LNCaP clone FGC (cell line): ENCODE data around the gene DIRAS1.

Experiments used
- DNase-seq: peaks from one replicate; pipeline ENCODE4 v3.0.0-alpha.2; 2011; ENCODE audit warnings: low read depth
- H3K4me3 ChIP-seq: 2 replicates; pipeline ENCODE4 v1.5.1; 2011; ENCODE audit warnings: mild to moderate bottlenecking, low read depth, low read length, control low read depth
- TF ChIP-seq, protein P1 (sequence below): IDR thresholded peaks from 2 replicates; pipeline ENCODE4 v1.5.1; 2012; ENCODE audit warnings: mild to moderate bottlenecking; ENCODE audit not compliant: control insufficient read depth, insufficient read depth; ENCODE audit errors: extremely low read depth

DIRAS1 gene

DNA sequence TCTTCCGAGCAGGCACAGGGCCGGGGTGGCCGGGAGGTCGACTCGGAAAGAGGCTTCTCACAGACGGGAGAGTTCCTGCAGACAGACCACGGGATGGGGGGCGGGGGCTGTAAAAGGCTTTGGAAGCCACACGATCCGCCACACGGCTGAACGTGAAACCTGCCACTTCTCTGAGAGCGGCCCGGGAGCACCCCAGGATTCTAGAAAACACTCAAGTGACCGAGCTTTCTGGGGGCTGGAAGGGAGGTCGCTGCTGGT lies 34.2 kb upstream of the DIRAS1 start:
- no peak overlapping the region for H3K4me3 ChIP-seq
- no peak for DNase-seq
- TF ChIP-seq, protein P1, sequence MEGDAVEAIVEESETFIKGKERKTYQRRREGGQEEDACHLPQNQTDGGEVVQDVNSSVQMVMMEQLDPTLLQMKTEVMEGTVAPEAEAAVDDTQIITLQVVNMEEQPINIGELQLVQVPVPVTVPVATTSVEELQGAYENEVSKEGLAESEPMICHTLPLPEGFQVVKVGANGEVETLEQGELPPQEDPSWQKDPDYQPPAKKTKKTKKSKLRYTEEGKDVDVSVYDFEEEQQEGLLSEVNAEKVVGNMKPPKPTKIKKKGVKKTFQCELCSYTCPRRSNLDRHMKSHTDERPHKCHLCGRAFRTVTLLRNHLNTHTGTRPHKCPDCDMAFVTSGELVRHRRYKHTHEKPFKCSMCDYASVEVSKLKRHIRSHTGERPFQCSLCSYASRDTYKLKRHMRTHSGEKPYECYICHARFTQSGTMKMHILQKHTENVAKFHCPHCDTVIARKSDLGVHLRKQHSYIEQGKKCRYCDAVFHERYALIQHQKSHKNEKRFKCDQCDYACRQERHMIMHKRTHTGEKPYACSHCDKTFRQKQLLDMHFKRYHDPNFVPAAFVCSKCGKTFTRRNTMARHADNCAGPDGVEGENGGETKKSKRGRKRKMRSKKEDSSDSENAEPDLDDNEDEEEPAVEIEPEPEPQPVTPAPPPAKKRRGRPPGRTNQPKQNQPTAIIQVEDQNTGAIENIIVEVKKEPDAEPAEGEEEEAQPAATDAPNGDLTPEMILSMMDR: no peak

DNA sequence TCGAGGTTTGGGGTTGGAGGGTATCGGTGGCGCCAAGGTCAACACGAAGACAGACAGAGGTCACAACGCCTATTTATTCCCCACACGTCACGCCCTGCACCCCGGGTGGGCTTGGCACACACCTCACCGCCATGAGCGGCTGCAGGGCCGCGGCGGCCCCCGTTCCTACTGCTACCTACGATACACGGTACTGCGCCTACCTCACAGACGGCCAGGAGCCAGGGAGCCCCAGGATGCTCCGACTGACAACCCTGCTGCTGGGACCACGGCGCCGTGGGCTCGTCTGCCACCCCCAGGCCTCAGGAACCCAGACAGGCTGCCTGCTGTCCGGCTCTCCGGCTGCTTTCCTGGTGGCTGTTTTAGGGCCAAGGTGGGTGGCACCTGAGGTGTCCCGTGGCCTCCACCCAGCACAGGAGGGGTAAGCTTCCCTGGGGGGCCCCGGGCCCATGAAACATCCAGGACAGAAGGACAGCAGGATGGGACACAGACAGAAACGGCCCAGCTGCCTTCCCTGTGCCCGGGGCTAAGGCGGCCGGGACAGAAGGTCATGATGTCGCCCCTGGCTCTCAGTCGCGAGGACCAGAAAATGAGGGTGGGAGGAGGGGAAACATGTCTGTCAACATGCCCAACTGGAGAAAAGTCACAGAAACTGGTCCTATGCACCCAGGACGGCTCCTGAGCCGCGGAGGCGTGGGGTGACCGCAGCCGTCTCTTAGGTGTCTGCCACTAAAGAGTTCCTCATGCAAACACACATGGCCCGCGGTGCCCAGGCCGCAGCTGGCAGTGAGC lies 33.7 kb upstream of the DIRAS1 start:
- no peak overlapping the region for H3K4me3 ChIP-seq
- no peak for DNase-seq
- TF ChIP-seq, protein P1: no peak

DNA sequence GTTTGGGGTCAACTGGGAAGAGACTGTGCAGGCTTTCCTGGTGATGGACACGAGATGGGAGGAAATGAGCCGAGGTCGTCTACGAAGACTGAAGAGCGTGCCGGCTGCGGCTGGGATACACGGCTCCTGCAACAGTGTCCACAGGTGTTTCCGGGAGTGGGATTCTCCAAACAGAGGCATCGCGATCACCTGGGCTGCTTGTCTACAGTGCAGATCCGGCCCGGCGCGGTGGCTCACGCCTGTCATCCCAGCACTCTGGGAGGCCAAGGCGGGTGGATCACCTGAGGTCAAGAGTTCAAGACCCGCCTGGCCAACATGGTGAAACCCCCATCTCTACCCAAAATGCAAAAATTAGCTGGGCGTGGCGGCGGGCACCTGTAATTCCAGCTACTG lies 30.3 kb upstream of the DIRAS1 start:
- TF ChIP-seq, protein P1: no peak
- H3K4me3 ChIP-seq: no peak overlapping the region
- DNase-seq: no peak

DNA sequence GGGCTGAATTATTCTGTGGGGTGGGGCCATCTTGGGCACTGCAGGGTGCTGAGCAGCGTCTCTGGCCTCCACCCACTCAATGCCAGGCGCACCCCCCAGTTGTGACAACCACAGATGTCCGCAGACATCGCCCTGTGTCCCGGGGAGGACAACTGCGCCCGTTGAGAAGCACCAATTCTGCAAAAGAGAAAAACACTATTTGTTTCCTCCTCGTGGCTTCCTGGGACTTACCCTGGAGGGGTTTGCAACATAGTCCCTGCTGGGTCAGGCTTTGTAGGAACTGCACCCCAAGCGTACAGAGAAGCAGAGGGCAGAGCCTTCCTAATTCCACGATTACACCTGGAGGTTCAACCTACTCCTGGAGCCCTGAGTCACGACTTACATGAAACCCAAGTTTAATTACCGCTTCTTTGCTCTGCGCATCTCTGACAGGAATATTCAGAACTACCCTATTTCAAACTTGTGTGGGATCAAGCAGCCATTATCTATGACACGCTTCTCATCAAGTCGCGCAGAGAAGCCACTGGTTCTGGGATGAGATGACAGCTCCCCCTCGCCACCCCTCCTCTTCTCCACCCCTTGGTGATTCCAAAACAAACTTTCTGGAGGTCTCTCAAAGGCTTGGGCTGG lies 29.8 kb upstream of the DIRAS1 start:
- TF ChIP-seq, protein P1: no peak

DNA sequence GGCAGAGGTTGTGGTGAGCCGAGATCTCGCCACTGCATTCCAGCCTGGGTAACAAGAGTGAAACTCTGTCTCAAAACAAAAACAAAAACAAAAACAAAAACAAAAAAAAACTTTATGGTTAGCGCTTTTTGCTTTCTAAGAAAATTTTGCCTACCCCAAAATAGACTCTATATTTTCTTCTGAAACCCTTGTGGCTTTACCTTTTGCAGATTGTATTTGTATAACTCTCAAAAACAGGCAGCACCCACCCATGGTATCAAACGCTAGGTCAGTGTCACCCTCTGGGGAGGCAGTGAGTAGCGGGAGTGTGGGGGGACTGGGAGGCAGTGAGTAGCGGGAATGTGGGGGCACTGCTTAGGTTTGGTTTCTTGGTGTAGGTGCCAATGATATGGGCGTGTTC lies 26.2 kb upstream of the DIRAS1 start:
- DNase-seq: no peak
- no peak overlapping the region for H3K4me3 ChIP-seq
- TF ChIP-seq, protein P1: no peak

More for the DNA sequence above, 29.8 kb upstream of the DIRAS1 start:
- H3K4me3 ChIP-seq: no peak overlapping the region
- no peak for DNase-seq

DNA sequence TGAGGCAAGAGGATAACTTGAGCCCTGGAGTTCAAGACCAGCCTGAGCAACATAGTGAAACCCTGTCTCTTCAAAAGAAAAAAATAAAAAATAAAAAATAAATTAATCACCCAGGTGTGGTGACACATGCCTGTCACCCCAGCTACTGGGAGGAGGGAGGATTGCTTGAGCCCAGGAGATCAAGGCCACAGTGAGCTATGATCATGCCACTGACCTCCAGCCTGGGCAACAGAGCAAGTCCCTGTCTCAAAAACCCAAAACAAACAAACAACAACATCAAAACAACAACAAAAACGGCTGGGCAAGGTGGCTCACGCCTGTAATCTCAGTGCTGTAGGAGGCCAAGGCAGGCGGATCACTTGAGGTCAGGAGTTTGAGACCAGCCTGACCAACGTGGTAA lies 22.9 kb upstream of the DIRAS1 start:
- no peak for DNase-seq
- no peak overlapping the region for H3K4me3 ChIP-seq
- TF ChIP-seq, protein P1: no peak

DNA sequence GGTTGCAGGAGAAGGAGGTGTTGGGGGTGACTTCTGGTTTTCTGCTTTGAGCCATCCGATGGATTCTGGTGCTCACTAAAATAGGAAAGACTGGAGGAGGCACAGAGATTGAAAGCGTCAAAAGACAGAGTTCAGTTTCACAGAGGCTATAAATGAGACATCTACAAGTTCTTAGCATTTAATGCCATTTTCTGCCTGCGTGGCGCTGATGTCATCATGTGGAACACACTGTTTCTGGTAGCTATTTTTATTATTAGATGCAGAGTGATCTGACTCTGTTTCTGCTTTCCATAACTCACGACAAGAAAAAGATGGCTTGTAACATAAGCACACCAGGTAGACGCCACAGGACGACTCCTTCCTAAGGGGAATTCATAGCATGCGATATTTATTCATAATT lies 21.9 kb upstream of the DIRAS1 start:
- no peak for DNase-seq
- TF ChIP-seq, protein P1: no peak
- H3K4me3 ChIP-seq: no peak overlapping the region
